Measurements from ENCODE around the gene NPPC.
"Not testable (repeated sequence)": the region's sequence is repeated elsewhere in the genome, so short reads cannot be mapped to it uniquely, and the experiment has no call there.

The NPPC gene, protein sequence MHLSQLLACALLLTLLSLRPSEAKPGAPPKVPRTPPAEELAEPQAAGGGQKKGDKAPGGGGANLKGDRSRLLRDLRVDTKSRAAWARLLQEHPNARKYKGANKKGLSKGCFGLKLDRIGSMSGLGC

DNA sequence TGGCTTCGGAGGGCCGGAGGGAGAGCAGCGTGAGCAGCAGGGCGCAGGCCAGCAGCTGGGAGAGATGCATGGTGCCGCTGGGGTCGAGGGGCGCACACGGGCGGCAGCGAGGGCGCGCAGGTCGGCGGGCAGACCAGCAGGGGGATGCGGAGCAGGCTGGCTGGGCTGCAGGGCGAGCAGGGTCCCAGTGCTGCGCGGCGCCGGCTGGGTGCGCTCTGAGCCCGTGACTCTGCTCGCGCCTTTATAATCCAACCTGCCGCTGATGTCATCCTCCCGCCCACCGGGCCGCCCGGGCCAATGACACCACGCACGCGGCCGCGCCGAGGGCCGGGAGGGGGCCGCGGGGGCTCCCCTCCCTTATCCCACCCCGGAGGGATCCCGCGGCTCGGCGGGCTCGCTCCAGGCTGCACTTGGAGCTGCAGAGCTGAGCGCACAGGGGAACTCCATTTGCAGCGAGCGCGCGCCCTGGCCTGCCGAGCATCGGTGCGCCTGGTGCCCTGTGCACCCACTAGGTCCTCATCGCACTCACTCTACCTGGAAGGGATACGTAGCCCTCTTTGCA lies at the start of gene NPPC:
Gene NPPC, minus strand, starts transcription at position 217 of the 562 bp plus-strand sequence. Its CDS starts 147 bp downstream, at position 70.
- DNase-seq: peak; percentile 42

DNA sequence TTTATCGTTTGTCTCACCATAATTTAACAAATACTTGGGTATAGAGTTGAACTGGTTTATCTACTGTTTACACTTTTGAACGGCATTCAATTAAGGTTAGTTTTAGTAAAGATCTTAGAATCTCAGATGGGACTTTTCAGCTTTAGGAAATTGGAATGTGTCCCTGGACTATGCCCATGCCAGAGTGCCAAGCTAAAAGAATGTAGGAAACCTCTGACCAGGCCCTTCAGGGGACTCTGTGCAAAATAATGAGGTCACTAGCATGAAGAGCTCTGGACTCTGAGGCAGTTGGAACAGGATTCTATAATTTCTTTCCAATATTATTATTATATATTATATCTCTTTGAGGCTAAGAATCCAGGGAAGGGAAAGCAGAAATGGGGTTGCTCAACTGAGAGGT lies 48.8 kb upstream of the NPPC start:
- no peak for DNase-seq

DNA sequence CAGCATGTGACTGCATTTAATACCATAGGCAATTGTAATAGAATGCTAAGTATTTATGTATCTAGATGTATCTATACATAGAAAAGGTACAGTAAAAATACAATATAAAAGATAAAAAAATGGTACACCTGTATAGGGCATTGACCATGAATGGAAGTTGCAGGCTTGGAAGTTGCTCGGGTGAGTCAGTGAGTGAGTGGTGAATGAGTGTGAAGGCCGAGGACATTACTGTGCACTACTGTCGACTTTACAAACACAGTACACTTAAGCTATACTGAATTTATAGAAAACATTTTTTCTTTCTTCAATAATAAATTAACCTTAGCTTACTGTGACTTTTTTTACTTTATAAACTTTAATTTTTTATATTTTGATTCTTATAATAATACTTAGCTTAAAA lies 44.3 kb upstream of the NPPC start:
- no peak for DNase-seq

DNA sequence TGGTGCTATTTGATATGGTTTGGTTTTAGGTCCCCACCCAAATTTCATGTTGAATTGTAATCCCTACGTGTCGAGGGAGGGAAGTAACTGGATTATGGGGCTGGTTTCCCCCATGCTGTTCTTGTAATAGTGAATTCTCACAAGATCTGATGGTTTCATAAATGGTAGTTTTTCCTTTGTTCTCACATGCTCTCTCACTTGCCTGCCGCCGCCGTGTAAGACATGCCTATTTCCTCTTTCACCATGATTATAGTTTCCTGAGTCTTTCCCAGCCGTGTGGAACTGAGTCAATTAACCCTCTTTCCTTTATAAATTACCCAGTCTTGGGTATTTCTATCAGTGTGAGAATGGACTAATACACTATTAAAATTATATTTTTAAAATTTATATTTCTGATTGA lies 42.6 kb upstream of the NPPC start:
- no peak for DNase-seq

DNA sequence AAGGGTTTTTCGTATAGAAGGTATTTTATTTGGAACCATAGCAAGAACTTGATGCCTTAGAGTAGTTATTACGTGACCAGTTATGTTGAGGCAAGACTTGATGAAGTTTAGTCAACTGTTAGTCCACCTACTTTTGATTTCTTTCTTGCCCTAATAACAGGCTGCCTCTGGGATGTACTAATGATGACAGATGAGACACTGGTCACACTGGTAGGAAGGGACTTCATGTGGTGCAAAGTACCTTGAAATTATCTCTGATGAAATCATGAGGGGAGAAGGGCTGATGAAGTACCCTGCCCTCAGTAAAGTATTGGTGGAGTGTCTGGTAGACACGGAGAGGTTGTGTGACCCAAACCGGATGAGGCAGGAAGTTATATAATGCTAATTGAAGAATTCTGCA lies 40.7 kb upstream of the NPPC start:
- no peak for DNase-seq

DNA sequence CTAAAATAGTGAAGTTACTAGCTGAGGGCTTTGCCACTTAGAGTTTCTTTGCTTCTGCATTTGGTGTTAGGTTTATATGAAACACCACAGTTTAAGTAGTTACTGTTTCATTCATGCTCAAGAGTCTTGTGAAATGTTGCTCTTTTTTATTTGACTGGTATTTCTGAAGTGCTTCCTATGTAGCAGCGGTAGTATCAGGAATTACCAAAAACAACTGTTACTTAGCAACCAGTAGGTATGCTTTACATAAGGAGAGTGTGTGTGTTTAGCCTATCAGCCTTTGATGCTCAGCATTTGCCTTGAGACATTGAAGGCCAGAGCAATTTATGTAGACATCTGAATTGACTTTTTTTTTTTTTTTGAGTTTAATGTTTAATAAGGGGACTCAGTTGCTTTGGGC lies 38.9 kb upstream of the NPPC start:
- no peak for DNase-seq

DNA sequence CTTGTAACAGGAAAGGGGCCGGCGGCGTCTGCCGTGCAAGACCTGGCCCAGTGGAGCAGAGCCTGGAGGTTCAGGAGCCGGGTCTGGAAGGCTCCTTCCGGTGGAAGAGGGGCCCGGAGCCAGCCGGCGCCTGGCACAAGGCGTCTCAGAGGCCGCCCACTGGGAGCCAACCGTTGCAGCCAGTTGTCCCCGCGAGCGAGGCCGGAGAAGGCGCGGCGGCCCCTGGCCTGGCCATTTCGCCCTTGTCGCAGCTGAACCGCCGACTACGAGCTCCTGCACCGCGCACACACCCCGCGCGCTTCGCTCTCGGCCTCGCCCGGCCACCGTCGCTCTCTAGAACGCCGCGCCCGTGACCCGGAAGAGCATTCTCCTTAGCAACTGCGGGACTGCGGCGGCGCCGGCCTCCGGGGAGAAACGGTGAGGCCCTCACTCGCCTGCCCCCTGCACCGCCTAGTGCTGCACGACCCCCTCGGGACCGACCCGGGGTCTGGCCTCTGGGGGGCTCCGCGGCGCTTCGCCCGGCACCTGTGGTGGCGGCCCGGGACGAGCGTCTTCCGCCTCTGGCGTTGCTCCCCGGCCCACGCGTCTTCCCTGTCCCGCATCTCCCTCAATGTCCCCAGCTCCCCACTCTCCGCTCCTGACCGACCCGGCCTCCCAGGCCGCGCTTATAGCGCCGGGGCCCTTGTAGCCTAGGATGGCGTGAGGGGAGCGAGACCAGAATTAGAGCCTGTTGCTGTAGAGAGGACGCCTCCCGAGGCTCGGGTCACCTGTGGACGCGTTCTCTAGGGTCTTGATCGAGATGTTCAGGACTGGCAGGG lies 35.4 kb upstream of the NPPC start, which contains the start of gene DIS3L2:
Gene DIS3L2, plus strand, starts transcription at position 365 of the 818 bp plus-strand sequence. CDS start 53,215 bp downstream, outside the sequence.
- DNase-seq: peak; percentile 80

DNA sequence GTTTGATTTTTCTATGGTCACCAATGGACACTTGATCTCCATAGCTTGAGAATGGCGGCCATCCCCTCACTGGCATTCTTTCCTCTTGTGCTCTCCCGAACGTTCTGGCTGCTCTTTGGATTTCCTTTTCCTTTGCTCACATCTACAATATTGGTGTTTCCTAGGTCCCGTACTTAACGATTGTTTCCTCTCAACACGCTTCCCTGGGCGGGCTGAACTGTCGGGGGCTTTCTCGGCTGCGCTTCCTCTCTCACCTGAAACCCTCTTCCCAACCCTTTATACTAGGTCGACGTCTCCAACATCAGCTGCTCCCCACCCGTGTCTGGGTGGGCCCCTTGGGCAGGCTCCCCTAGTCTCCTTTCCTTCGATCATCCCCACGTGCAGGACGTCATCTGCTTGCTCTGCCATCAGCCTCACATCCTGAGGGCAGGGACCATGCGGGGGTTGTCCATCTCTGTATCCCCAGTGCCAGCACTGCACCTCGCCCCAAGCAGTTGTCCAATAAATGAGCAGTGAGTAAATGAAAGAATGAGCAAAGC lies 34.7 kb upstream of the NPPC start:
- no peak for DNase-seq

DNA sequence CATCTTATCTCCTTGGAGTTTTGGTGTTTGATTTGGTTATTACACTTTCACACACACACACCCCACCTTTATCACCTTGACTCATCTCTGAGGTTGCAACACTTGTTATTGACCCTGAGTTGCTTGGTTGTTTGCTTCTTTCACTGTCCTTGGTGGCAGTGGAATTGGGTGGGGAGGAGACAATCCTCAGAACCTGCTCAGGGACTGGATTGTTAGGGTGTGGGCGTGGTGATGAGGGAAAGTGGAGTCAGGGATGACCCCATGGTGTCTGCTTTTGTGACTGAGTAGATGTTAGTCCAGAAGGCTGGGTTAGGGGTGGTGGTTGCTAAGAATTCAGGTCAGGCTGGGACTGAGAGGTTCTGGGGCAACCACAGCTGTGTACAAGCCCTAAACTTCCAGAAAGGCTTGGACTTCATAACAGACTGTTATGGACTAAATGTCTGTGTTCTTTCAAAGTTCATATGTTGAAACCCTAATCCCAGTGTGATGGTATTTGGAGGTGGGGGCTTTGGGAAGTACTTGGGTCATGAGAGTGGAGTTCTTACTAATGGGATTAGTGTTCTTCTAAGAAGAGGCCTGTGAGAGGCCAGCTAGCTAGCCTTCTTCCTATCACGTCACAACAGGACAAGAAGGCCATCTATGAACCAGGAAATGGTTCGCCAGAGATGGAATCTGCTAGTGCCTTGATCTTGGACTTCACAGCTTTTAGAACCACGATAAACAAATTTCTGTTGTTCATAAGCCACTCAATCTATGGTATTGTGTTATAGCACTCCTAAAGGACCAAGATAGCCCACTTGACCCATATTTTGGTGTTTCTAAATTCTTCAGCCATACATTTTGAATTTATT lies 31.9 kb upstream of the NPPC start:
- no peak for DNase-seq

DNA sequence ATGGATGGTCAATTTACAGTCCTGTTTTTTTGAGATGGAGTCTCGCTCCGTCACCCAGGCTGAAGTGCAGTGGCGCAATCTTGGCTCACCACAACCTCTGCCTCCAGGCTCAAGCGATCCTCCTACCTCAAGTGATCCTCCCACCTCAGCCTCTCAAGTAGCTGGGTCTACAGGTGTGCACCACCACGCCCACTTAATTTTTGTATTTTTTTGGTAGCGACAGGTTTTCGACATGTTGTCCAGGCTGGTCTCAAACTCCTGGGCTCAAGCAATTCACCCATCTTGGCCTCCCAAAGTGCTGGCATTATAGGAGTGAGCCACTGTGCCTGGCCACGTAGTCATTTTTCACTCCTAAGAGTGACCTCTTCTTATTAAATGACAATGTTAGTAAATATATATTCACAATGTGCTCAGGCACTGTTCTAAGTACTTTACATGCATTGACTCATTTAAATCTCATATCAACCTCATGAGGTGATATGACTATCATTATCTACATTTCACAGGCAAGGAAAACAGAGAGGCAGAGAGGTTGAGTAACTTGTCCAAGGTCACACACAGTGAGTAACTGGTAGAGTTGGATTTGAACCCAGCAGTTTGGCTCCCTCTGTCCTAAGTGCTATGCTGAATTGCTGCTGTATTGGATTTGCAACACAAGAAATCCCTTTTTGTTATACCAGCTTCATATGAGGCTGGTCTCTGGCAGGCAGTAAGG lies 29.7 kb upstream of the NPPC start:
- DNase-seq: no peak

DNA sequence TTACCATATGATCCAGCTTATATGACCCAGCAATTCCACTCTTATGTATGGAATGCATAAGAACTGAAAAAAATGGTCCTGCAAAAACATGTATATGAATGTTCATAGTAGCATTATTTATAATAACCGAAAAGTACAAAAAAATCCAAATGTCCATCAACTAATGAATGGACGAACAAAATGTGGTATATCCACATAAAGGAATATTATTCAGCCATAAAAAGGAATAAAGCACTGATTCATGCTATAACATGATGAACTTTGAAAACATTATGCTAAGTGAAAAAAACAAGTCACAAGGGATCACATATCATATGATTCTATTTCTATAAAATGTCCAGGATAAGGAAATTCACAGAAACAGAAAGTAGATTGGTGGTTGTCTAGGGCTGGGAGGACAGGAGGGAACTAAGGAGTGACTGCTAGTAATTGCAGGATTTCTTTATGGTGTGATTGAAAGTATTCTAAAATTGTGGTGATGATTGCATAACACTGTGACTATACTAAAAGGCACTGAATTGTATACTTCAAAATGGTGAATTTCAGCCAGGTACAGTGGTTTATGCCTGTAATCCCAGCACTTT lies 25.3 kb upstream of the NPPC start:
- no peak for DNase-seq

DNA sequence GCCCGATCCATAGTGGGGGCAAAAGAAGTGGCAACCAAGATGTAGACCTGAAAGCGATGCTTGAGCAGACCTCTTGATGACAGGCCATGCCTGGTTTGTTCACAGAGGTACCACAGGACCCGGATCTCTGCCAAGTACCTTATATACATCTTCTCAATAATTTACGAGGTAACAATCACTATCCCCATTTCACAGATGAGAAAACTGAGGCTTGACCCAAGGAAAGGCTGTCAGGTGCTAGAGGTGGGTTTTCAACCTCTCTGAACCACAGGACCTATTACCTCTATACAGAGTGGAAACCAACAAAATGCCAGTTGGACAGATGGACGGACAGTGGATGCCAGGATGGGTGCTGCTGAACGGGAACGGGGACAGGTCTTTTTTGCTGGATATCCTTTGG lies 21.5 kb upstream of the NPPC start:
- DNase-seq: no peak

DNA sequence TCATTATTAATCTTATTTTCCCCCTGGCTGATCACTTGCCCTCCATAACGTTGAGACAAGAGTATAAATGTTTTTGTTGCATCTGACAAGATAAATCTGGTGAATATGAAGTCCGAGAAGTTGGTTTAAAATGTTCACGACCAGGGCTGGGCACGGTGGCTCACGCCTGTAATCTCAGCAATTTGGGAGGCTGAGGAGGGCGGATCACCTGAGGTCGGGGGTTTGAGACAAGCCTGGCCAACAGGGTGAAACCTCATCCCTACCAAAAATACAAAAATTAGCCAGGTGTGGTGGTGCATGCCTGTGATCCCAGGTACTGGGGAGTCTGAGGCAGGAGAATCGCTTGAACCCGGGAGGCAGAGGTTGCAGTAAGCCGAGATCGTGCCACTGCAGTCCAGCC lies 20.9 kb upstream of the NPPC start:
- DNase-seq: not testable (repeated sequence)

DNA sequence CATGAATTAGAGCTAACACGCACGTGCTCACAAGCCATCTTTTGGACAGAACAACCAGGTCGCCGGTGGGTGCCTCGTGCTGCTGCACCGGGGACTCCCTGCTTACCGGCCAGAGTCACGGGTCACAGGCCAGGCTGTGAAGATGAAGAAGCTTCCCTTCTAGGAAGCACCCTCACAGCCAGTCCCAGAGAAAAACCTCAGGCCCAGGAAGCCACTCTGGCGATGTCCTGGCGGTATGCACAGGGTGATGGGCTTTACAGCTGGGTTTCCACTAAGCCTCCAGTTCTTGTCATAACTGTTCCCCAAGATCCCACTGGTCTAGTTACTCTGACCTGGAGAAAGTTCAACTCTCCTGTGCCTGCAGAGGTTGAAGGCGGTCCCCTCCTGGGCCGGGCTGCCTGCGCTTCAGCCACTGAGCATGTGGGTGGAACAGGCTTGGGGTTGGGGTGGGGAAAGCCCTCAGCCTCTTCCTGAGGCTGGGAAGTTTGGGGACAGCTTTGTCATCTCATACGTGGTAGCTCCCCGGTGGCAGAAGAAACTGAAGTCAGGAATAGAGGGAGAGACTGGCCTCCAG lies 20.1 kb upstream of the NPPC start:
- DNase-seq: no peak

DNA sequence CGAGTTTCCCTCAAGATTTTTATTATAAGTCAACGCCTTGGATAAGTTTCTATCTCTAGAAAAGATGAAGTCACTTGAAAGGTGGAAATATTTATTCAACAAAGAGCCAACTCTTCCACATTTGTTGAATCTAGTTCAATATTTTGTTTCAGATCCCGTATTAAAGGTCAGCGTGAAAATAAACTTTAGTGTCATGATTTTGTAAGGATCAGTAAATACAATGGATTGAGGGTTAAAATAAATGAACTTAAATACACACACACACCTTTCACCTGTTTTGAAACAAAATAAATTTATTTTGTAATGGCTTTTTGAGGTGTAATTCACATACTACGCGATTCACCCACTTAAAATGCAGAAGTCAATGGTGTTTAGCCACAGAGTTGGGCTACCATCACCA lies 16.0 kb upstream of the NPPC start:
- no peak for DNase-seq

DNA sequence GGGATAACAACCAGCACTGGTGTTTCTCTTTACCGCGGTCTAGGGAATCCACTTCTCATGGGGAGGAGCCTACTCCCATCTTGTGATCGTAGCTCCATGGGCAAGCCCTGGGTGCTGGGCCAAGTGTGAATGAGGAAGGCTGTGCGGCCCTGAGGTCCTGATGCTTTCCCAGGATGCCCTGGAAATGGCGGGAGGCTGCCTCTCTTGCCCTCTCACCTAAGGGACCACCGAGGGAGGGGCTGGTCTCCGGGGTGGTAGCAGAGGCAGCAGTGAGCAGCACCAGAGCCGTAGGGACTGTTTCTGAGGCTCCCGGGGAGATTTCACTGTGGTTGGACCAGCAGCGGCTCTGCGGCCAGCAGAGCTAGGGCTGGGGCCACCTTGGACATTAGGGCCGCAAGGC lies 15.5 kb upstream of the NPPC start:
- no peak for DNase-seq

DNA sequence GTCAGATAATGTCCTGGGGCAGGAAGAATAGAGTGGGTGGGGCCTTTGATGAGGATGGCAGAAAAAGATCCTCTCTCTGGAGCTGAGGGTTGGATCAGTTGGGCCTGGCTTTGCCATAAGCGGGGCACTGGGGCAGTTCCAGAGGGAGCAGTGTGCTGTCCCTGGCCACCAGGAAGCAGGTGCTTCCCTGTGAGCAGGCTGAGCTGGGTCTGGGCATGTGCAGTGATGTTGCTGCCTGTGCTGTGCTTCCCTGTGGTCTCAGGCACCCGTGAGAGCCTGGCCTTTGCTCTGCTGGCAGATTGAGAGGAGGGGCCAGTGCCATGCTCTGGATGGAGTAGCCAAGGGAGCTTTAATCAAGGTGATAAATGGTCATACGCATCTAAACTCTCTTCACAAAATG lies 14.6 kb upstream of the NPPC start:
- DNase-seq: no peak

DNA sequence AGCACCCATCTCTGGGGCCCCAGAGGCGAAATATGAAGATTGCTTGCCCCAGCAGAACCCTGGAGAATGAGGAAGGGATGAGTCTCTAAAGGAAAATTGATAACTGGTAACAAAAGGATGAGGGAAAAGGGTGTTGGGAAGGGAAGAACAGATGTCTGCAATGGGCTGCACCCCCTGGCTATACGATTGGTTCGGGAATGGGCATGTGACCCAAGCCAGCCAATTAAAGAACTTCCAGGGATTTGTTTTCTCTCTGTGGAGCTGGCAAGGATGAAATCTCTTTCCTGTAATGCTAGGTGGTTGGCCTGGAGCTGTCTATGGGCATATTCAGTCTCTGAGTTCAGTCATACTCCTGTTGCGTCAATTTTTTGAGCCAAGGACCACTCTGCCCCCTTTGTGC lies 12.8 kb upstream of the NPPC start:
- no peak for DNase-seq

DNA sequence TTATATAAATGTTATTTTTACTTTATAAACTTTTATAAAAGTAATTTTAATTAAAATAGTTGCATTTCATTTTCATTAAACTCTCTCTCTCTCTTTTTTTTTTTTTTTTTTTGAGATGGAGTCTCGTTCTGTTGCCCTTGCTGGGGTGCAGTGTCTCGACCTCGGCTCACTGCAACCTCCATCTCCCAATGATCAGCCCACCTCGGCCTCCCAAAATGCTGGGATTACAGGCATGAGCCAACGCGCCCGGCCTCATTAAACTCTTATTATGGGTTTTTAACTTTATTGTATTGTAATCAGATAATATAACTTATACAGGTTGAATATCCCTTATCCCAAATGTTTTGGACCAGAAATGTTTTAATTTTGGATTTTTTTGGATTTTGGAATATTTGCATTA lies 10.9 kb upstream of the NPPC start:
- no peak for DNase-seq

DNA sequence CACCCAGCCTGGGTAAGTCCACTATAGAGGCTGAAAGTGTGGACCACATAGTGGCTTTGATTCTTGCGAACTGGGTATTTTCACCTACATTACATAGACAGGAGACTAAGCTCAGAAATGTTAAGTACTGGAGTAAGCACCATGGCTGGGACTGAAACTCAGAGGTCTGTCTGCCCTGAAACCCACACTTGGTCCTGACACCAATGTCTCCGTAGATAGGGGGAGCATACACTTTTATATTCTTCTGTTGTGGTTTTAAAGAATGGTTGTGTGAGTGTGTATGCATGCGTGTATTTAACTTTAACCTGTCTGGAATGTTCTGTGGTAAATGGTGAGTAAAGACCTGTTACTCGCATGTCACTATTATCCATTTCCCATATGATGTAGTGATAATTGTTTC lies 10.3 kb upstream of the NPPC start:
- no peak for DNase-seq

DNA sequence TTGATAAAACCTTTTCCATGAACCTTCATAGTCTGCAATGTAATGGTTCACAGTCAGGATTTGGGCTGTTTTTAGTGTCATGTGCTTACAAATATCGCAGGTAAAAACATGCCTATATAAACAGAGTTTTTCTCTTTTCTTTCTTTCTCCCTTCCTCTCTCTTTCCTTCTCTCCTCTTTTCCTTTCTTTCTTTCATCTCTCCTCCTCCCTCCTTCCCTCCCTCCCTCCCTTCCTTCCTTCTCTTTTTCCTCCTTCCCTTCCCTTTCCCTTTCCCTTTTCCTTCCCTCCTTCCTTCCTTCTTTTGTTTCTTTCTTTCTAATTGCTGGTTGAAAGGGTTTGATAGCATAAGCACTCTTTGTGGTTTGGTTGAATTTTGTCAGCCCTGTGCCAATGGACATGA lies 9.6 kb upstream of the NPPC start:
- DNase-seq: no peak

DNA sequence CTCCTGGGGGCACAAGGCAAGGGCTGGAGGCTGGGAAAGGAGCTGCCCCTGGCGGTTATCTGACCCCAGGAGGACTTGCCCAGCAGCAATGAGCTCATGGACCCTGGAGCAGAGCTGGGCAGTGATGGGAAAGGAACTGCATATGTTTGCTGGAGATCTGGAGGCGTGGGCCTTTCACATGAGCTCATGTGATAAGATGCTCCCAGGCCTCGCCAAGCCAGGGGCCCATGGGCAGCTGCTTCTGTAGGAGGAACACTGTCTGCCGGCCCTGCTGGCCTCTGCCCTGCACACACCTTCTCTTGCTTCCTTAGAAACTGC lies 9.0 kb upstream of the NPPC start:
- no peak for DNase-seq

Measured in activated CD4-positive, CD25-positive, alpha-beta regulatory T cell treated with anti-CD3 and anti-CD28 coated beads, Interleukin-2, amount 50 U/mL, for 72 hours (primary cell).